Mammary epithelial cell (primary cell): ENCODE data around the gene SMCHD1.
"Not testable (repeated sequence)": the region's sequence is repeated elsewhere in the genome, so short reads cannot be mapped to it uniquely, and the experiment has no call there.

ENCODE experiments used
- CTCF ChIP-seq, 2 donors: IDR thresholded peaks in 1 of 2; conservative IDR thresholded peaks in 1 of 2; 2 replicates each; pipeline ENCODE4 v1.5.1; 2011 to 2012; ENCODE audit warnings: inconsistent platforms in 2 of 2, low read length in 2 of 2, mild to moderate bottlenecking in 2 of 2, control low read depth in 1 of 2, low read depth in 1 of 2; ENCODE audit not compliant: insufficient read depth in 1 of 2; ENCODE audit errors: extremely low read depth in 1 of 2
- EZH2 ChIP-seq: IDR thresholded peaks from 2 replicates; pipeline ENCODE4 v1.6.1; 2012; ENCODE audit warnings: low read length, inconsistent platforms, borderline replicate concordance

- TF ChIP-seq CTCF (conservative IDR thresholded peaks at IDR 0.05 in 1 of 2, IDR thresholded peaks at IDR 0.05 in 1 of 2; ENCODE audit: extremely low read depth in 1 of 2, insufficient read depth in 1 of 2, low read depth in 1 of 2, low read length in 2 of 2); EZH2: not testable (repeated sequence)
These were observed 5.3 kb downstream of the SMCHD1 start for GRCh38 chr18:2660849-2661248.
